ENCODE results near the gene MOB2. TPM values are rescaled to one million over a fixed set of nuclear protein-coding genes. Genes with fewer than 3 reads are reported as not detected.

Gene MOB2
- total and polyA plus RNA-seq, 2 of the 13 experiments (the other 11 are each of a cell fraction or from before 2014, with no cell fraction given), result 21.8 to 27.7 TPM

- Histone ChIP-seq H2AFZ (ENCODE audit: low read length) (no peak overlapping the region), H3K4me3 (replicated peaks in 1 of 3; ENCODE audit: insufficient read depth in 1 of 3, low read depth in 2 of 3, low read length in 3 of 3) (no peak overlapping the region), H3K27me3 (ENCODE audit: control insufficient read depth in 1 of 2, insufficient read depth in 2 of 2, low read length in 2 of 2) (no peaks in the 10 kb centered on the region), H3K36me3 (replicated peaks in 1 of 2; ENCODE audit: control insufficient read depth in 1 of 2, insufficient read depth in 2 of 2, low read length in 2 of 2) (no peaks in the 10 kb centered on the region; a peak in 1 of 5 replicates), H3K4me1 (ENCODE audit: insufficient read depth, low read length) (no peaks in the 10 kb centered on the region), H3K27ac (ENCODE audit: extremely low read length, insufficient read depth, low read length) (no peak overlapping the region), H3K4me2 (ENCODE audit: low read depth, low read length) (no peak overlapping the region), H3K9me3 (ENCODE audit: low read length) (no peaks in the 10 kb centered on the region), H3K79me2 (ENCODE audit: insufficient read depth, low read length) (no peaks in the 10 kb centered on the region), H4K20me1 (ENCODE audit: insufficient read depth, low read length) (peaks cover 9% of the 10 kb centered on the region; the same call in 1 of the 2 replicates), H3K9ac (ENCODE audit: insufficient read depth, low read depth, low read length) (no peak overlapping the region)
- intact Hi-C loops (cut with micrococcal nuclease; ENCODE audit: unreplicated experiment), result no loop called here
- ChIA-PET CTCF (ENCODE audit: low intra/inter-chr PET ratio, low total read pairs) (no interaction called here), POLR2A (no interaction called here)
- DNase-seq (ENCODE audit: low spot score) (no peak), FAIRE-seq (no peak), ATAC-seq (no peak)
- BruUV-seq (replicated peaks), result no TSS peak
- in situ Hi-C loops (cut with HindIII; ENCODE audit: extremely low pct_ligation_motif_present, low pct_unique_long_range_greater_than_20kb), result no loop called here
- TF ChIP-seq MTA1 (CRISPR knock-in tag; IDR thresholded peaks at IDR 0.05; ENCODE audit: borderline replicate concordance) (no peak), ETV5 (CRISPR knock-in tag; IDR thresholded peaks at IDR 0.05; ENCODE audit: borderline replicate concordance) (no peak), NCOA5 (CRISPR knock-in tag; IDR thresholded peaks at IDR 0.05) (no peak), ZBTB14 (CRISPR knock-in tag; IDR thresholded peaks at IDR 0.05) (no peak), PLRG1 (conservative IDR thresholded peaks at IDR 0.05) (no peak), ZNF687 (CRISPR knock-in tag; IDR thresholded peaks at IDR 0.05) (no peak), FOXP4 (CRISPR knock-in tag; IDR thresholded peaks at IDR 0.05) (no peak), UBTF (CRISPR knock-in tag; IDR thresholded peaks at IDR 0.05) (no peak)
- WGBS (ENCODE audit: low lambda C conversion rate), result 96% methylated on average over 12 of the region's 24 CpGs
These were observed 15.8 kb upstream of the MOB2 start for GRCh38 chr11:1502168-1502953.
